Activated naive CD4-positive, alpha-beta T cell treated with anti-CD3 and anti-CD28 coated beads, Interleukin-2, amount 10 ng/mL, durations not matched to agents 7 days and 5 days (primary cell): Measurements from ENCODE around the gene RTP2.

Source experiments
- CTCF ChIA-PET: fragments of 350-600 bp; sonication (Branson Sonifier 250); formaldehyde crosslinking; loops from one replicate; lab custom pipeline; 2021; ENCODE audit warnings: antibody characterized with exemption; lab: Charles Lee
- DNase-seq: peaks from one replicate; pipeline ENCODE4 v3.0.0-alpha.2; 2020
- H3K27ac Mint-ChIP-seq: one replicate; pipeline ENCODE4 v1.8.0; 2021; ENCODE audit warnings: mild to moderate bottlenecking, moderate library complexity, mixed read lengths
- H3K27me3 Mint-ChIP-seq: one replicate; pipeline ENCODE4 v1.8.0; 2021; ENCODE audit warnings: mild to moderate bottlenecking, mixed read lengths
- H3K36me3 Mint-ChIP-seq: one replicate; pipeline ENCODE4 v1.8.0; 2021; ENCODE audit warnings: mixed read lengths
- H3K4me1 Mint-ChIP-seq: one replicate; pipeline ENCODE4 v1.8.0; 2021; ENCODE audit warnings: mixed read lengths
- H3K4me3 Mint-ChIP-seq: one replicate; pipeline ENCODE4 v1.8.0; 2021; ENCODE audit warnings: mild to moderate bottlenecking, moderate library complexity, mixed read lengths
- H3K9me3 Mint-ChIP-seq: one replicate; pipeline ENCODE4 v1.8.0; 2021; ENCODE audit warnings: mixed read lengths

The RTP2 gene

DNA sequence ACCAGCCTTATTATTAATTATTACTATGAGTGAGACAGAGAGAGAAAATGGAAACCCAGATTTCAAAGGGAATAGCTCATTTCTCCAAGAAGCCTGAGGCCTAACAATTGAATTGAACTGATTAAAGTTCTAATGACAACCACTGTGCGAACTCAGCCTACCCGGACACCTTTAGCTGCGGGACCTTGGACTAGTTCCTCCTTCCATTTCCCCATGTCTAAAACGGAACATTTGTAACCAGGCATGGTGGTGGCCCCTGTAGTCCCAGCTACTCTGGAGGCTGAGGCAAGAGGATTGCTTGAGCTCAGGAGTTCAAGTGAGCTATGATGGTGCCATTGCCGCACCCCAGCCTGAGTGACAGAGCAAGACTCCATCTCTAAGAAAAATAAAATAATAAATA, 16.4 kb upstream of the RTP2 start:
- CTCF ChIA-PET = interaction anchor here (1.1 to 6.4 kb wide), 4 partner anchors 20 to 1236 kb away, joined by 3 to 72 read pairs (median 4); no protein-coding TSS in a partner anchor
- Mint-ChIP-seq H3K27me3 (peaks cover 4% of the 10 kb centered on the region), H3K4me1 (peaks cover 9% of the 10 kb centered on the region), H3K9me3 (no peaks in the 10 kb centered on the region), H3K36me3 (peaks cover 17% of the 10 kb centered on the region), H3K4me3 (no peak overlapping the region), H3K27ac (no peak overlapping the region)
- DNase-seq = no peak

- CTCF ChIA-PET = interaction anchor here (0.9 to 6.4 kb wide), 4 partner anchors 17 to 1555 kb away, joined by 3 to 72 read pairs (median 8); no protein-coding TSS in a partner anchor
- Mint-ChIP-seq H3K27me3 (peaks cover 4% of the 10 kb centered on the region), H3K4me1 (peaks cover 16% of the 10 kb centered on the region), H3K27ac (no peak overlapping the region), H3K4me3 (no peak overlapping the region), H3K36me3 (peaks cover 6% of the 10 kb centered on the region), H3K9me3 (no peaks in the 10 kb centered on the region)
- no peak for DNase-seq
Observed at GRCh38 chr3:187717572-187717971, 15.2 kb upstream of the RTP2 start.

GRCh38 chr3:187714404-187714979, 12.1 kb upstream of the RTP2 start:
- no peak overlapping the region for H3K4me3 Mint-ChIP-seq
- H3K27ac Mint-ChIP-seq = peak overlapping the region; percentile 26
- peaks cover 4% of the 10 kb centered on the region for H3K27me3 Mint-ChIP-seq
- no peaks in the 10 kb centered on the region for H3K9me3 Mint-ChIP-seq
- no peaks in the 10 kb centered on the region for H3K36me3 Mint-ChIP-seq
- peaks cover 16% of the 10 kb centered on the region for H3K4me1 Mint-ChIP-seq
- peak; percentile 83 for DNase-seq
- CTCF ChIA-PET = interaction anchor here (0.7 to 6.4 kb wide), 12 partner anchors 13 to 494 kb away, joined by 3 to 72 read pairs (median 4); no protein-coding TSS in a partner anchor

DNA sequence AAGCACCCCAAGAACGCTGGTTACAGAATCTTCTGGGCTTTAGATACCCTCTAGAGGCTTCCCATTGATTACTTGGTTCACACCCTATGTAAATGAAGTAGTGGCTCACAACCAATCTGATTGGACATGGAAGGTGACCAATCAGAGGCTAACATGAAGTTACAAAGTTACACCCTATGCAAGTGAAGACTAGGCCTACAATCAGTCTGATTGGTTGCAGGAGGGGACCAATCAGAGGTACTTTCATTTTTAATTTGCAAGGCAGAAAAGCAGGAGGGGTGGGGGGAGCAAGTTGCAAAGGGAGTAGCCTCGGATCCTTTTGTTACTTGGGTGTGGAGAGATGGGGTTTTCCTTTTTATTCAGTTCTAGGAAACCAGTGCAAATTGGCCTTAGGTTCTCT, 11.1 kb upstream of the RTP2 start:
- peak; percentile 33 for DNase-seq
- Mint-ChIP-seq H3K9me3 (no peaks in the 10 kb centered on the region), H3K27me3 (peaks cover 4% of the 10 kb centered on the region)

DNA sequence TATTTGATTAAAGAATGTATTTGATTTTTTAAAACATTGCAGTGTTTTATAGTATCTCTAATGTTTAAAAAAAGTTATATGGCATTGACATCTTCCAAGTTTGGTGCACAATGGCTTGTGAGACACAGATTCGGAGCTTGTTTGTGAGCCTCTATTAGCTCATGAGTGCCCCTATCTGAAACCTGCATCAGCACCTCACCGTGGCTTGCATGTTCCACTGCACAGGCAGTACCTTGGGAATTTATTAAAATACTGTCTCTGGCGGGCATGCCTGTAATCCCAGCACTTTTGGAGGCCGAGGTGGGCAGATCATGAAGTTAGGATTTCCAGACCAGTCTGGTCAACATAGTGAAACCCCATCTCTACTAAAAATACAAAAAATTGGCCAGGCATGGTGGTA, 6.8 kb upstream of the RTP2 start:
- no peaks in the 10 kb centered on the region for H3K36me3 Mint-ChIP-seq
- DNase-seq = no peak
- no peaks in the 10 kb centered on the region for H3K27me3 Mint-ChIP-seq
- H3K4me3 Mint-ChIP-seq = no peak overlapping the region
- H3K4me1 Mint-ChIP-seq = peaks cover 11% of the 10 kb centered on the region
- CTCF ChIA-PET = interaction anchor here (1.0 to 1.6 kb wide), 2 partner anchors 30 to 389 kb away, joined by 3 to 5 read pairs; no protein-coding TSS in a partner anchor
- H3K9me3 Mint-ChIP-seq = no peaks in the 10 kb centered on the region
- H3K27ac Mint-ChIP-seq = no peak overlapping the region

More for the DNA sequence above, 11.1 kb upstream of the RTP2 start:
- CTCF ChIA-PET = interaction anchor here (0.7 to 6.4 kb wide), 9 partner anchors 9 to 394 kb away, joined by 3 to 72 read pairs (median 4); no protein-coding TSS in a partner anchor
- no peak overlapping the region for H3K4me3 Mint-ChIP-seq
- H3K36me3 Mint-ChIP-seq = no peaks in the 10 kb centered on the region
- no peak overlapping the region for H3K27ac Mint-ChIP-seq
- peaks cover 16% of the 10 kb centered on the region for H3K4me1 Mint-ChIP-seq

DNA sequence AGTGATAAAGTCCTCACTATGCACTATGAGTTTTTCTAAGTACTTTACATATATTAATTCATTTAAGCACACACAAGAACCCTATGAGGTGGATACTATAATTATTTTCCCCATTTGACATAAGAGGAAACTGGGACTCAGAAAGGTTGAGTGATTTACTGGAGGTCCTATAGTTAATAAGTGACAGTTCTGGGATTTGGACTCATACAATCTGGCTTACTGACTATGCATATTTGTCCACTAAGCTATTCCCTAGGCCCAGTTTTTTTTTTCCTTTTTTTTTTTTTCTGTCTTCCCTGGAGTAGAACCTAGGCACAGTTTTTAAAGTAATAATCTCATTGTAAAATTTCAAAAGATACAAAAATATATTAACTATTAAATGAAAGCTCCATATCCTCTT, 6.3 kb upstream of the RTP2 start:
- H3K27me3 Mint-ChIP-seq = no peaks in the 10 kb centered on the region
- CTCF ChIA-PET = interaction anchor here (1.0 to 1.6 kb wide), 2 partner anchors 29 to 389 kb away, joined by 3 to 5 read pairs; no protein-coding TSS in a partner anchor

DNA sequence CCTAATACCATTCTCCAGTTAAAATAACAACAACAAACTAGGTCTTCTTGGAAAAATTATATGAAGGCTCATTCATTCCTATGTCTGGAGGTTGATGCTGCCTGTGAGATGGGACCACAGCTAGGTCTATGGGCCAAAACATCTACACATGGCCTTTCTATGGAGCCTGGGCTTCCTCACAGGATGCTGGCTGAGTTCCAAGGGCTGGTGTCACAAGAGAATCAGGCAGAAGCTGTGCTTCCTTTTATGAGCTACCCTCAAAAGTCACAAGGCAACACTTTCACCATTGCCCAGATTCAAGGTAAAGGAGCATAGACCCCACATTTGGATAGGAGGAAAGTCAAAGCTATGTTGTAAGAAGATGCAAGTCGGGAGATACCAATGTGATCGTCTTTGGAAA, 4.6 kb upstream of the RTP2 start:
- H3K27me3 Mint-ChIP-seq = peaks cover 2% of the 10 kb centered on the region
- CTCF ChIA-PET = no interaction called here
- DNase-seq = no peak

More for the DNA sequence above, 6.3 kb upstream of the RTP2 start:
- Mint-ChIP-seq H3K36me3 (no peaks in the 10 kb centered on the region), H3K4me1 (peaks cover 6% of the 10 kb centered on the region), H3K27ac (no peak overlapping the region), H3K9me3 (no peaks in the 10 kb centered on the region), H3K4me3 (no peak overlapping the region)
- no peak for DNase-seq

DNA sequence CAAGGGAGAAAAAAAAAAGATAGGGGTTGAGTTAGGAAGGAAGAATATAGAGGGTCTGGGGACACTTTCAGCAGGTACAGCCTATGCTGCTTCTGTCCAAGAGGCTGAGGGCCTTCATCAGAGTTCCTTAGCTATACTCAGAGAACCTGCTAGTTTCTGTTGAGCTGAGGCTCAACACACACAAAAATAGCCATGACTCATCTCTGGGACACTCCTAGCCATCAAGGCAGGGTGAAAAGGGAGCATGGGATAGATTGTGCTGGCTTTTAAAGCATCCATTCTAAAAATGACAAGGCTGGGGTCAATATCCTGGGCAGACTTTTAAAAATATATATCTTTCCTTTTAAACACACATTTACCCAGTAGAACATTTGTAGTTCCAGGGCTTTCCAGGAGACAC, 2.8 kb upstream of the RTP2 start:
- H3K4me3 Mint-ChIP-seq = no peak overlapping the region
- DNase-seq = no peak
- H3K27me3 Mint-ChIP-seq = peaks cover 6% of the 10 kb centered on the region
- H3K4me1 Mint-ChIP-seq = no peaks in the 10 kb centered on the region
- no peak overlapping the region for H3K27ac Mint-ChIP-seq
- CTCF ChIA-PET = interaction anchor here (0.6 to 1.5 kb wide), 3 partner anchors 10 to 386 kb away, joined by 3 to 4 read pairs (median 4); no protein-coding TSS in a partner anchor
- H3K9me3 Mint-ChIP-seq = no peaks in the 10 kb centered on the region
- no peaks in the 10 kb centered on the region for H3K36me3 Mint-ChIP-seq

More for the DNA sequence above, 4.6 kb upstream of the RTP2 start:
- Mint-ChIP-seq H3K36me3 (no peaks in the 10 kb centered on the region), H3K9me3 (no peaks in the 10 kb centered on the region), H3K4me3 (no peak overlapping the region), H3K4me1 (no peaks in the 10 kb centered on the region), H3K27ac (no peak overlapping the region)

- no peak overlapping the region for H3K4me3 Mint-ChIP-seq
- no peaks in the 10 kb centered on the region for H3K9me3 Mint-ChIP-seq
- H3K27me3 Mint-ChIP-seq = peaks cover 36% of the 10 kb centered on the region
- H3K36me3 Mint-ChIP-seq = no peaks in the 10 kb centered on the region
- DNase-seq = no peak
- CTCF ChIA-PET = interaction anchor here (1.5 to 2.2 kb wide), 2 partner anchors 21 to 84 kb away, joined by 4 to 6 read pairs; no protein-coding TSS in a partner anchor
- no peak overlapping the region for H3K27ac Mint-ChIP-seq
- H3K4me1 Mint-ChIP-seq = no peaks in the 10 kb centered on the region
Observed at GRCh38 chr3:187700249-187700648, 2.1 kb downstream of the RTP2 start.

GRCh38 chr3:187698499-187699399, 3.6 kb downstream of the RTP2 start:
- CTCF ChIA-PET = no interaction called here
- H3K4me1 Mint-ChIP-seq = no peaks in the 10 kb centered on the region
- H3K4me3 Mint-ChIP-seq = no peak overlapping the region
- H3K36me3 Mint-ChIP-seq = no peaks in the 10 kb centered on the region
- no peak for DNase-seq
- no peaks in the 10 kb centered on the region for H3K9me3 Mint-ChIP-seq
- no peak overlapping the region for H3K27ac Mint-ChIP-seq
- peaks cover 44% of the 10 kb centered on the region for H3K27me3 Mint-ChIP-seq

DNA sequence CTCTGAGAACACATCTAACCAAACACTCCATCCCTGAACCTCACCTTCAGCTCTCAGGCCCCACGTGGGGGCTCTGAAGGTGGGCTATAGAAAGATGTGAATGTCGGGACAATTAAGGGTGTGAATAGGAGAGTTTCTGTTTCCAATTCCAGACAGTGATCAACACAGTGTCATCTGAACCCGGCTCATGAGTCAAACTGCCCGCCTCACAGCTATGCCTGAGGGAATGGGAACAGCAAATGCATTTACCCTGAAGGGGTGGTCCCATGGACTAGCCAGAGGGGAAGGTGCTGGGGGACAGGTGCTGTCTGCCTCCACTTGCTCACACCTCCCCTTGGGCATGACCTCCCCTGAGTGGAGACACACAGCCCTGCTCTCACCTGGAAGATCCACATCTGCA, 6.3 kb downstream of the RTP2 start:
- peaks cover 49% of the 10 kb centered on the region for H3K27me3 Mint-ChIP-seq
- no peak overlapping the region for H3K4me3 Mint-ChIP-seq
- no peaks in the 10 kb centered on the region for H3K9me3 Mint-ChIP-seq
- CTCF ChIA-PET = interaction anchor here (1.3 to 3.9 kb wide), 2 partner anchors 17 to 376 kb away, joined by 4 to 14 read pairs; no protein-coding TSS in a partner anchor
- no peak overlapping the region for H3K27ac Mint-ChIP-seq
- no peak for DNase-seq
- H3K4me1 Mint-ChIP-seq = no peaks in the 10 kb centered on the region
- H3K36me3 Mint-ChIP-seq = no peaks in the 10 kb centered on the region

- Mint-ChIP-seq H3K36me3 (no peaks in the 10 kb centered on the region), H3K4me3 (no peak overlapping the region), H3K9me3 (no peaks in the 10 kb centered on the region), H3K27me3 (peaks cover 55% of the 10 kb centered on the region), H3K4me1 (no peaks in the 10 kb centered on the region), H3K27ac (no peak overlapping the region)
- CTCF ChIA-PET = interaction anchor here (0.6 to 3.9 kb wide), 3 partner anchors 15 to 376 kb away, joined by 3 to 14 read pairs (median 4); no protein-coding TSS in a partner anchor
- DNase-seq = no peak
Observed at GRCh38 chr3:187695449-187695848, 6.9 kb downstream of the RTP2 start.

DNA sequence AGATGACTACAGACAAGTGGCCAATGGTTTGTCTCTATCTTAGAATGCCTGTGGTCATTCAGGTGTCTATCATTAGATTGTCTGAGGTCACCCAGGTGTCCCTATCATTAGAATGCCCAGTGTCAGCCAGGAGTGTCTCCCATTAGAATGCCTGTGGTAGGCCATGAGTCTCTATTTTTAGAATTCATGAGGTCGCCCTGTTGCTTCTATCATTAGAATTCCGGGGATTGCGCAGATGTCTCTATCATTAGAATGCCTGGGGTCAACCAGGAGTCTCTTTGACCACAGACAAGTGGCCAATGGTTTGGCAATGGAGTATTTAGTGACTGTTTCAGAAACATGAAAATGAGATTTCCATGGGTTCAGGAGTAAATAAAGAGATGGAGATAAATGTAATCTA, 7.6 kb downstream of the RTP2 start:
- Mint-ChIP-seq H3K27ac (no peak overlapping the region), H3K27me3 (peaks cover 56% of the 10 kb centered on the region), H3K4me1 (no peaks in the 10 kb centered on the region), H3K9me3 (no peaks in the 10 kb centered on the region), H3K4me3 (no peak overlapping the region), H3K36me3 (no peaks in the 10 kb centered on the region)
- no peak for DNase-seq
- CTCF ChIA-PET = interaction anchor here (1.3 to 3.9 kb wide), 2 partner anchors 16 to 375 kb away, joined by 4 to 14 read pairs; no protein-coding TSS in a partner anchor

GRCh38 chr3:187693431-187693830, 8.9 kb downstream of the RTP2 start:
- Mint-ChIP-seq H3K4me3 (no peak overlapping the region), H3K9me3 (no peaks in the 10 kb centered on the region), H3K27me3 (peaks cover 49% of the 10 kb centered on the region), H3K4me1 (no peaks in the 10 kb centered on the region), H3K36me3 (no peaks in the 10 kb centered on the region), H3K27ac (no peak overlapping the region)
- DNase-seq = no peak
- CTCF ChIA-PET = interaction anchor here (3.9 kb wide), 1 partner anchor 14 kb away, joined by 14 read pairs; no protein-coding TSS in a partner anchor
